SK-N-SH treated with all-trans-retinoic acid at 6 μM for 48 hours (cell line): ENCODE data around the gene CXCL3.

Experiments used
- ATAC-seq: fragments of 200-7000 bp; cut with Tn5 transposase; 3 replicates; pipeline ENCODE4 v1.9.1; 2020; ENCODE audit warnings: mild to moderate bottlenecking, moderate library complexity
- ARNTL ChIP-seq: fragments of 450-650 bp; formaldehyde crosslinking; IDR thresholded peaks from 2 replicates; pipeline ENCODE4 v1.5.0; 2020; ENCODE audit warnings: low read depth, mild to moderate bottlenecking, moderate library complexity, borderline replicate concordance
- BACH2 ChIP-seq: fragments of 250-450 bp; sonication (Bioruptor Pico); IDR thresholded peaks from 2 replicates; pipeline ENCODE4 v1.9.0; 2021; ENCODE audit warnings: mild to moderate bottlenecking, borderline replicate concordance
- CSDC2 ChIP-seq: fragments of 250-450 bp; sonication (Bioruptor Pico); IDR thresholded peaks from 2 replicates; pipeline ENCODE4 v1.5.0; 2020; ENCODE audit warnings: mild to moderate bottlenecking, moderate library complexity
- CSRNP3 ChIP-seq: fragments of 250-450 bp; sonication (Bioruptor Pico); IDR thresholded peaks from 2 replicates; pipeline ENCODE4 v1.5.1; 2021; ENCODE audit warnings: mild to moderate bottlenecking, moderate library complexity
- ESRRG ChIP-seq: fragments of 250-450 bp; sonication (Bioruptor Pico); IDR thresholded peaks from 2 replicates; pipeline ENCODE4 v1.6.1; 2021; ENCODE audit warnings: mild to moderate bottlenecking
- GLIS3 ChIP-seq: fragments of 250-450 bp; sonication (Bioruptor Pico); IDR thresholded peaks from 2 replicates; pipeline ENCODE4 v1.5.0; 2020; ENCODE audit warnings: mild to moderate bottlenecking, moderate library complexity
- ISL1 ChIP-seq: fragments of 250-450 bp; sonication (Bioruptor Pico); IDR thresholded peaks from 2 replicates; pipeline ENCODE4 v2.1.2; 2022; ENCODE audit warnings: mild to moderate bottlenecking, moderate library complexity
- OSR1 ChIP-seq: fragments of 250-450 bp; sonication (Bioruptor Pico); IDR thresholded peaks from 2 replicates; pipeline ENCODE4 v1.8.0; 2022; ENCODE audit warnings: moderate library complexity, mild to moderate bottlenecking, inconsistent platforms
- PPARA ChIP-seq: fragments of 250-450 bp; sonication (Bioruptor Pico); IDR thresholded peaks from 2 replicates; pipeline ENCODE4 v1.5.0; 2020; ENCODE audit warnings: mild to moderate bottlenecking, borderline replicate concordance
- RARB ChIP-seq: fragments of 250-450 bp; sonication (Bioruptor Pico); IDR thresholded peaks from 2 replicates; pipeline ENCODE4 v1.8.0; 2021; ENCODE audit warnings: mild to moderate bottlenecking, moderate library complexity
- SNAI2 ChIP-seq: fragments of 250-450 bp; sonication (Bioruptor Pico); IDR thresholded peaks from 2 replicates; pipeline ENCODE4 v1.5.0; 2020; ENCODE audit warnings: mild to moderate bottlenecking, moderate library complexity
- TCF4 ChIP-seq: fragments of 250-450 bp; sonication (Bioruptor Pico); IDR thresholded peaks from 2 replicates; pipeline ENCODE4 v1.8.0; 2021; ENCODE audit warnings: mild to moderate bottlenecking, moderate library complexity, borderline replicate concordance
- TOX ChIP-seq: fragments of 250-450 bp; sonication (Bioruptor Pico); IDR thresholded peaks from 2 replicates; pipeline ENCODE4 v1.8.0; 2021; ENCODE audit warnings: mild to moderate bottlenecking, moderate library complexity, borderline replicate concordance
- ZC3H10 ChIP-seq: fragments of 250-450 bp; sonication (Bioruptor Pico); IDR thresholded peaks from 2 replicates; pipeline ENCODE4 v1.5.1; 2021; ENCODE audit warnings: mild to moderate bottlenecking, moderate library complexity
- ZFP3 ChIP-seq: fragments of 250-450 bp; sonication (Bioruptor Pico); IDR thresholded peaks from 2 replicates; pipeline ENCODE4 v1.5.0; 2020; ENCODE audit warnings: mild to moderate bottlenecking, moderate library complexity
- ZFP30 ChIP-seq: fragments of 450-650 bp; formaldehyde crosslinking; IDR thresholded peaks from 2 replicates; pipeline ENCODE4 v1.5.0; 2022; ENCODE audit warnings: mild to moderate bottlenecking, moderate library complexity
- ZNF565 ChIP-seq: fragments of 450-650 bp; formaldehyde crosslinking; conservative IDR thresholded peaks from 2 replicates; pipeline ENCODE4 v1.5.0; 2020; ENCODE audit warnings: low read depth, mild to moderate bottlenecking, moderate library complexity
- ZNF70 ChIP-seq: fragments of 450-650 bp; formaldehyde crosslinking; IDR thresholded peaks from 2 replicates; pipeline ENCODE4 v1.5.0; 2020; ENCODE audit warnings: mild to moderate bottlenecking, moderate library complexity
- ZNF8 ChIP-seq: fragments of 450-650 bp; formaldehyde crosslinking; IDR thresholded peaks from 2 replicates; pipeline ENCODE4 v1.5.0; 2020; ENCODE audit warnings: mild to moderate bottlenecking, moderate library complexity
- TF ChIP-seq, protein P1 (sequence below): fragments of 250-450 bp; sonication (Bioruptor Pico); IDR thresholded peaks from 2 replicates; pipeline ENCODE4 v1.8.0; 2020; ENCODE audit warnings: mild to moderate bottlenecking, moderate library complexity, borderline replicate concordance
- TF ChIP-seq, protein P2 (sequence below): fragments of 250-450 bp; sonication (Bioruptor Pico); IDR thresholded peaks from 2 replicates; pipeline ENCODE4 v1.8.0; 2021; ENCODE audit warnings: low read depth, mild to moderate bottlenecking, moderate library complexity, borderline replicate concordance
- TF ChIP-seq, protein P3 (sequence below): fragments of 250-450 bp; sonication (Bioruptor Pico); IDR thresholded peaks from 2 replicates; pipeline ENCODE4 v1.5.0; 2020; ENCODE audit warnings: mild to moderate bottlenecking, moderate library complexity
- TF ChIP-seq, protein P4 (sequence below): fragments of 250-450 bp; sonication (Bioruptor Pico); IDR thresholded peaks from 2 replicates; pipeline ENCODE4 v1.5.1; 2020; ENCODE audit warnings: low read depth, mild to moderate bottlenecking, moderate library complexity

Gene CXCL3

GRCh38 chr4:74059161-74059829 lies 20.8 kb upstream of the CXCL3 start:
- no peak for ATAC-seq
- TF ChIP-seq GLIS3 (no peak), SNAI2 (no peak), CSRNP3 (CRISPR knock-in tag) (no peak), BACH2 (CRISPR knock-in tag) (no peak), ZC3H10 (CRISPR knock-in tag) (no peak), CSDC2 (CRISPR knock-in tag) (no peak), ZFP30 (CRISPR knock-in tag) (no peak), ZFP3 (CRISPR knock-in tag) (no peak), ZNF8 (CRISPR knock-in tag) (no peak)
- TF ChIP-seq, protein P1, sequence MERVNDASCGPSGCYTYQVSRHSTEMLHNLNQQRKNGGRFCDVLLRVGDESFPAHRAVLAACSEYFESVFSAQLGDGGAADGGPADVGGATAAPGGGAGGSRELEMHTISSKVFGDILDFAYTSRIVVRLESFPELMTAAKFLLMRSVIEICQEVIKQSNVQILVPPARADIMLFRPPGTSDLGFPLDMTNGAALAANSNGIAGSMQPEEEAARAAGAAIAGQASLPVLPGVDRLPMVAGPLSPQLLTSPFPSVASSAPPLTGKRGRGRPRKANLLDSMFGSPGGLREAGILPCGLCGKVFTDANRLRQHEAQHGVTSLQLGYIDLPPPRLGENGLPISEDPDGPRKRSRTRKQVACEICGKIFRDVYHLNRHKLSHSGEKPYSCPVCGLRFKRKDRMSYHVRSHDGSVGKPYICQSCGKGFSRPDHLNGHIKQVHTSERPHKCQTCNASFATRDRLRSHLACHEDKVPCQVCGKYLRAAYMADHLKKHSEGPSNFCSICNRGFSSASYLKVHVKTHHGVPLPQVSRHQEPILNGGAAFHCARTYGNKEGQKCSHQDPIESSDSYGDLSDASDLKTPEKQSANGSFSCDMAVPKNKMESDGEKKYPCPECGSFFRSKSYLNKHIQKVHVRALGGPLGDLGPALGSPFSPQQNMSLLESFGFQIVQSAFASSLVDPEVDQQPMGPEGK (CRISPR knock-in tag) = no peak
- TF ChIP-seq, protein P2, sequence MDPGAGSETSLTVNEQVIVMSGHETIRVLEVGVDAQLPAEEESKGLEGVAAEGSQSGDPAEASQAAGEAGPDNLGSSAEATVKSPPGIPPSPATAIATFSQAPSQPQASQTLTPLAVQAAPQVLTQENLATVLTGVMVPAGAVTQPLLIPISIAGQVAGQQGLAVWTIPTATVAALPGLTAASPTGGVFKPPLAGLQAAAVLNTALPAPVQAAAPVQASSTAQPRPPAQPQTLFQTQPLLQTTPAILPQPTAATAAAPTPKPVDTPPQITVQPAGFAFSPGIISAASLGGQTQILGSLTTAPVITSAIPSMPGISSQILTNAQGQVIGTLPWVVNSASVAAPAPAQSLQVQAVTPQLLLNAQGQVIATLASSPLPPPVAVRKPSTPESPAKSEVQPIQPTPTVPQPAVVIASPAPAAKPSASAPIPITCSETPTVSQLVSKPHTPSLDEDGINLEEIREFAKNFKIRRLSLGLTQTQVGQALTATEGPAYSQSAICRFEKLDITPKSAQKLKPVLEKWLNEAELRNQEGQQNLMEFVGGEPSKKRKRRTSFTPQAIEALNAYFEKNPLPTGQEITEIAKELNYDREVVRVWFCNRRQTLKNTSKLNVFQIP (CRISPR knock-in tag) = no peak

GRCh38 chr4:74058048-74058651 lies 19.7 kb upstream of the CXCL3 start:
- no peak for ATAC-seq
- TF ChIP-seq ESRRG (CRISPR knock-in tag) (no peak), ZFP3 (CRISPR knock-in tag) (no peak), PPARA (CRISPR knock-in tag) (no peak), ZNF70 (no peak), ISL1 (CRISPR knock-in tag) (no peak), ZNF565 (CRISPR knock-in tag) (no peak), ZC3H10 (CRISPR knock-in tag) (no peak), BACH2 (CRISPR knock-in tag) (no peak), TOX (CRISPR knock-in tag) (no peak), ARNTL (CRISPR knock-in tag) (no peak), GLIS3 (no peak), TCF4 (no peak), OSR1 (CRISPR knock-in tag) (no peak), SNAI2 (no peak), ZNF8 (CRISPR knock-in tag) (no peak), RARB (no peak)
- TF ChIP-seq, protein P3, sequence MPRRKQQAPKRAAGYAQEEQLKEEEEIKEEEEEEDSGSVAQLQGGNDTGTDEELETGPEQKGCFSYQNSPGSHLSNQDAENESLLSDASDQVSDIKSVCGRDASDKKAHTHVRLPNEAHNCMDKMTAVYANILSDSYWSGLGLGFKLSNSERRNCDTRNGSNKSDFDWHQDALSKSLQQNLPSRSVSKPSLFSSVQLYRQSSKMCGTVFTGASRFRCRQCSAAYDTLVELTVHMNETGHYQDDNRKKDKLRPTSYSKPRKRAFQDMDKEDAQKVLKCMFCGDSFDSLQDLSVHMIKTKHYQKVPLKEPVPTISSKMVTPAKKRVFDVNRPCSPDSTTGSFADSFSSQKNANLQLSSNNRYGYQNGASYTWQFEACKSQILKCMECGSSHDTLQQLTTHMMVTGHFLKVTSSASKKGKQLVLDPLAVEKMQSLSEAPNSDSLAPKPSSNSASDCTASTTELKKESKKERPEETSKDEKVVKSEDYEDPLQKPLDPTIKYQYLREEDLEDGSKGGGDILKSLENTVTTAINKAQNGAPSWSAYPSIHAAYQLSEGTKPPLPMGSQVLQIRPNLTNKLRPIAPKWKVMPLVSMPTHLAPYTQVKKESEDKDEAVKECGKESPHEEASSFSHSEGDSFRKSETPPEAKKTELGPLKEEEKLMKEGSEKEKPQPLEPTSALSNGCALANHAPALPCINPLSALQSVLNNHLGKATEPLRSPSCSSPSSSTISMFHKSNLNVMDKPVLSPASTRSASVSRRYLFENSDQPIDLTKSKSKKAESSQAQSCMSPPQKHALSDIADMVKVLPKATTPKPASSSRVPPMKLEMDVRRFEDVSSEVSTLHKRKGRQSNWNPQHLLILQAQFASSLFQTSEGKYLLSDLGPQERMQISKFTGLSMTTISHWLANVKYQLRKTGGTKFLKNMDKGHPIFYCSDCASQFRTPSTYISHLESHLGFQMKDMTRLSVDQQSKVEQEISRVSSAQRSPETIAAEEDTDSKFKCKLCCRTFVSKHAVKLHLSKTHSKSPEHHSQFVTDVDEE = no peak
- TF ChIP-seq, protein P4, sequence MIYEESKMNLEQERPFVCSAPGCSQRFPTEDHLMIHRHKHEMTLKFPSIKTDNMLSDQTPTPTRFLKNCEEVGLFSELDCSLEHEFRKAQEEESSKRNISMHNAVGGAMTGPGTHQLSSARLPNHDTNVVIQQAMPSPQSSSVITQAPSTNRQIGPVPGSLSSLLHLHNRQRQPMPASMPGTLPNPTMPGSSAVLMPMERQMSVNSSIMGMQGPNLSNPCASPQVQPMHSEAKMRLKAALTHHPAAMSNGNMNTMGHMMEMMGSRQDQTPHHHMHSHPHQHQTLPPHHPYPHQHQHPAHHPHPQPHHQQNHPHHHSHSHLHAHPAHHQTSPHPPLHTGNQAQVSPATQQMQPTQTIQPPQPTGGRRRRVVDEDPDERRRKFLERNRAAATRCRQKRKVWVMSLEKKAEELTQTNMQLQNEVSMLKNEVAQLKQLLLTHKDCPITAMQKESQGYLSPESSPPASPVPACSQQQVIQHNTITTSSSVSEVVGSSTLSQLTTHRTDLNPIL (CRISPR knock-in tag) = no peak
- TF ChIP-seq, protein P1 (CRISPR knock-in tag) = no peak
- TF ChIP-seq, protein P2 (CRISPR knock-in tag) = no peak
